SK-N-MC (cell line): ENCODE measurements around the gene SLC16A11.
"Not testable (repeated sequence)": the region's sequence is repeated elsewhere in the genome, so short reads cannot be mapped to it uniquely, and the experiment has no call there.

Experiments
- DNase-seq: peaks from one replicate; pipeline ENCODE4 v3.0.0-alpha.2; 2011; ENCODE audit warnings: low read depth, low spot score
- H3K27ac ChIP-seq: fragments of 200-600 bp; sonication (generic); 2 replicates; pipeline ENCODE4 v1.5.1; 2016; ENCODE audit warnings: mixed run types
- H3K36me3 ChIP-seq: fragments of 200-600 bp; sonication (generic); 2 replicates; pipeline ENCODE4 v1.6.1; 2017; ENCODE audit warnings: antibody characterized with exemption, low read length, mixed read lengths; ENCODE audit not compliant: insufficient read depth
- H3K4me3 ChIP-seq: fragments of 200-600 bp; sonication (generic); 2 replicates; pipeline ENCODE4 v1.5.1; 2016
- H3K9ac ChIP-seq: fragments of 200-600 bp; sonication (generic); 2 replicates; pipeline ENCODE4 v1.8.0; 2017; ENCODE audit warnings: mixed run types, mixed read lengths; ENCODE audit not compliant: insufficient read length
- H3K9me3 ChIP-seq: fragments of 200-600 bp; sonication (generic); 2 replicates; pipeline ENCODE4 v1.6.1; 2017; ENCODE audit warnings: low read depth, mild to moderate bottlenecking, antibody characterized with exemption, low read length, moderate library complexity, mixed read lengths
- EZH2 ChIP-seq: fragments of 200-600 bp; sonication (generic); IDR thresholded peaks from one replicate; pipeline ENCODE4 v1.6.1; 2017; ENCODE audit warnings: antibody characterized with exemption
- FOXP2 ChIP-seq: optimal IDR thresholded peaks from 2 replicates; pipeline ENCODE3; 2011; ENCODE audit warnings: mild to moderate bottlenecking, moderate library complexity; ENCODE audit not compliant: insufficient read depth; ENCODE audit errors: extremely low read length, control extremely low read depth
- POLR2AphosphoS5 ChIP-seq: IDR thresholded peaks from 2 replicates; pipeline ENCODE4 v1.6.1; 2012; ENCODE audit warnings: mild to moderate bottlenecking, low read depth, low read length, borderline replicate concordance

The SLC16A11 gene, protein sequence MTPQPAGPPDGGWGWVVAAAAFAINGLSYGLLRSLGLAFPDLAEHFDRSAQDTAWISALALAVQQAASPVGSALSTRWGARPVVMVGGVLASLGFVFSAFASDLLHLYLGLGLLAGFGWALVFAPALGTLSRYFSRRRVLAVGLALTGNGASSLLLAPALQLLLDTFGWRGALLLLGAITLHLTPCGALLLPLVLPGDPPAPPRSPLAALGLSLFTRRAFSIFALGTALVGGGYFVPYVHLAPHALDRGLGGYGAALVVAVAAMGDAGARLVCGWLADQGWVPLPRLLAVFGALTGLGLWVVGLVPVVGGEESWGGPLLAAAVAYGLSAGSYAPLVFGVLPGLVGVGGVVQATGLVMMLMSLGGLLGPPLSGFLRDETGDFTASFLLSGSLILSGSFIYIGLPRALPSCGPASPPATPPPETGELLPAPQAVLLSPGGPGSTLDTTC

DNA sequence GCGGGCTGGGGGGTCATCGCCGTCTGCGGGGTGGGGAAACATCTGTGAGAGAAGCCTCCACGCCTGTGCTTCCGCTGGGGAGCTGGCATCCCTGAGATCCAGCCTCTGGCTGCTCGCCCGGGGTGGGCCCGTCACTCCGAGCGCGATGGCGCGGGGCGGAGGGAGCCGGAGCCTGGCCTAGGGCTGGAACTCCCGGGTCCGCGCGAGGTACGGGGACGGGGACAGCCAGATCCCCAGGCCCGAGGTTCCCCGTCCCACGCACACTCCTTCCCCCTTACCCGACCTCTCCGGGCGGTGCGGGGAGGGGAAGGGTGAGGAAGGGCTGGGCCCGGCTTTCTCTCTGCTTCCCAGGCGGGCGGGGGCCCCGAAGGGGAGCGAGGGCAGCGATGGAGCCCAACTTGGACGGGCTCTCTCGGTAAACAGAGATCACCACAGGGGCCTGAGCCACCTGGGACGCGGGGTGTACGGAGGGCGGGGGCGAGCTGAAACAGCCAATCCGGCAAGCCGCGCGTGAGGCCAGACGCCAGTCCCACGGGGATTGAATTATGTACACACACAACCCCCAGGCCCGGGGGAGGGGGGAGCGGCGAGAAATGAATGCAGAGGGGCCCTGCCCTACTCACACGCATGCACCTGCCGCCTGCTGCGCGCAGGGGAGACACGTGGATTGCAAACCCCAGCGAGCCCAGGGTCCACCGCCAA lies at the start of gene SLC16A11:
TSS of gene SLC16A11 (minus strand) at position 596 of the 702 bp plus-strand sequence. CDS start at position 17, 579 bp downstream.
- no peaks in the 10 kb centered on the region for H3K9me3 ChIP-seq
- H3K4me3 ChIP-seq: no peak within 1 kb of the TSS
- no peak for TF ChIP-seq EZH2
- no peak for TF ChIP-seq POLR2AphosphoS5
- TF ChIP-seq FOXP2: no peak
- H3K9ac ChIP-seq: no peak within 1 kb of the TSS
- H3K27ac ChIP-seq: no peak within 1 kb of the TSS
- DNase-seq: no peak
- no peaks in the 10 kb centered on the region for H3K36me3 ChIP-seq

DNA sequence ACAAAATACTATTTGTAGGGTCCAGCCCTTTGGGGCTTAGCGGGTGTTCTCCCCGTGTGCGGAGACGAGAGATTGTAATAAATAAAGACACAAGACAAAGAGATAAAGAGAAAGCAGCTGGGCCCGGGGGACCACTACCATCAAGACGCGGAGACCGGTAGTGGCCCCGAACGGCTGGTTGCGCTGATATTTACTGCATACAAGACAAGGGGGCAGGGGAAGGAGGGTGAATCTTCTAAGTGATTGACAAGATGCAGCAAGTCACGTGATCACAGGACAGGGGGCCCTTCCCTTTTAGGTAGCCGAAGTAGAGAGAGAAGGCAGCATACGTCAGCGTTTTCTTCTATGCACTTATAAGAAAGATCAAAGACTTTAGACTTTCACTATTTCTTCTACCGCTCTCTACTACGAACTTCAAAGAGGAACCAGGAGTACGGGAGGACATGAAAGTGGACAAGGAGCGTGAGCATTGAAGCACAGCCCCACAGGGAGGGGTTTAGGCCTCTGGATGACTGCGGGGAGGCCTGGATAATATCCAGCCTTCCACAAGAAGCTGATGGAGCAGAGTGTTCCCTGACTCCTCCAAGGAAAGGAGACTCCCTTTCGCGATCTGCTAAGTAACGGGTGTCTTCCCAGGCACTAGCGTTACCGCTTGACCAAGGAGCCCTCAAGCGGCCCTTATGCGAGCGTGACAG lies 47.6 kb upstream of the SLC16A11 start:
- not testable (repeated sequence) for DNase-seq, H3K4me3 ChIP-seq, H3K36me3 ChIP-seq

DNA sequence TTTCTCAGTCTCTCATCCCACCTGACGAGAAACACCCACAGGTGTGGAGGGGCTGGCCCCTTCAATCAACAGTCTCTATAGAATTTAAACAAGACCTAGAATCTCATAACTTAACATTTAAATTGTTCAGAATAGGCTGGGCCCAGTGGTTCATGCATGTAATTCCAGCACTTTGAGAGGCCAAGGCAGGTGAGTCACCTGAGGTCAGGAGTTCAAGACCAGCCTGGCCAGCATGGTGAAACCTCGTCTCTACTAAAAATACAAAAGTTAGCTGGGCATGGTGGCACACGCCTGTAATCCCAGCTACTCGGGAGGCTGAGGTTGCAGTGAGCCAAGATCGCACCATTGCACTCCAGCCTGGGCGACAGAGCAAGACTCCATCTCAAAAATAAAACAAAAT lies 45.7 kb upstream of the SLC16A11 start:
- H3K9me3 ChIP-seq, H3K36me3 ChIP-seq, H3K9ac ChIP-seq, DNase-seq, H3K27ac ChIP-seq, H3K4me3 ChIP-seq: not testable (repeated sequence)

More for the DNA sequence above, 47.6 kb upstream of the SLC16A11 start:
- H3K9me3 ChIP-seq, H3K9ac ChIP-seq, H3K27ac ChIP-seq: not testable (repeated sequence)

DNA sequence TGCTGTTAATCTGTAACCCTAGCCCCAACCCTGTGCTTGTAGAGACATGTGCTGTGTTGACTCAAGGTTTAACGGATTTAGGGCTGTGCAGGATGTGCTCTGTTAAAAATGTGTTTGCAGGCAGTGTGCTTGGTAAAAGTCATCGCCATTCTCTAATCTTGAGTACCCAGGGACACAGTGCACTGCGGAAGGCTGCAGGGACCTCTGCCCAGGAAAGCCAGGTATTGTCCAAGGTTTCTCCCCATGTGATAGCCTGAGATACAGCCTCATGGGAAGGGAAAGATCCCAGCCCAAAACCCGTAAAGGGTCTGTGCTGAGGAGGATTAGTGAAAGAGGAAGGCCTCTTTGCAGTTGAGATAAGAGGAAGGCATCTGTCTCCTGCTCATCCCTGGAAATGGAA lies 44.5 kb upstream of the SLC16A11 start:
- not testable (repeated sequence) for H3K4me3 ChIP-seq, H3K36me3 ChIP-seq, DNase-seq, H3K27ac ChIP-seq, H3K9ac ChIP-seq, H3K9me3 ChIP-seq

DNA sequence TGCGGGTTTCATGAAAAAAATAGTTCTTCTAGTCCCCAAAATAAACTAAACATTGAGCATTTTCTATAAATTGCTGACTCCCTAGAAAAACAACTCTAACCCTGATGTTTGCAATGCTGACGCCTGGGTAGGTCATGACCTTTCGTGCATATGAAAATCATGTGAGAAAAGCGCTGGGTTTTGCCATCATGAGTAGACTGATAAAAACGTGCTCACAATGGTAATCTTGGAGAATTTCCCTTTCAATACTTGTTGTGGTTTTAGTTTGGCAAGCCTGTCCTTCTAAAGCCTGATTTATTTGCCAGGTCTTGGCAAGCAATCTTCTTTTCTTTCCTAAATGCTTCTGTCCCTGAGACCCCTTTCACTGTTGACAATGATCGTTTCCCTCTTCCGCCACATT lies 40.2 kb upstream of the SLC16A11 start:
- no peaks in the 10 kb centered on the region for H3K36me3 ChIP-seq
- H3K4me3 ChIP-seq: no peak overlapping the region
- H3K27ac ChIP-seq: no peak overlapping the region
- H3K9ac ChIP-seq: no peak overlapping the region
- TF ChIP-seq FOXP2 (no peak), POLR2AphosphoS5 (no peak), EZH2 (no peak)
- DNase-seq: no peak
- H3K9me3 ChIP-seq: no peaks in the 10 kb centered on the region

DNA sequence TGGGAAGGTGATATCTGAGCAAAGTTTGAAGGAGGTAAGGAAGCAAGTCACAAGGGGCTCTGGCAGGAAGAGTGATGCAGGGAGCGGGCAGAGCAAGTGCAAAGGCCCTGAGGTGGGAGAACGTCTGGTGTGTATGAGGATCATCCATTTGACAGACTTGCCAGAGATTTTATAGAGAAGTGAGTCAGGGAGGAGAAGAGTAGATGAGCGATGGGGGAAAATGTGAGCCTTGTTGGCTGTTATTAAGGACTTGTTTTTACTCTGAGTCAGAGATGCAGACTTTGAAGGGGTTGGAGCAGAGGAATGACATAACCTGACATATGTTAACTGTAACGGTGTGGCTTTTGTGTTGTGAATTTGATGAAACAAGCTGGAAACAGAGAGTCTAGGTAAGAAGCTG lies 39.7 kb upstream of the SLC16A11 start:
- no peaks in the 10 kb centered on the region for H3K9me3 ChIP-seq
- H3K9ac ChIP-seq: no peak overlapping the region
- no peaks in the 10 kb centered on the region for H3K36me3 ChIP-seq
- no peak for TF ChIP-seq EZH2
- TF ChIP-seq POLR2AphosphoS5: no peak
- no peak for TF ChIP-seq FOXP2
- no peak overlapping the region for H3K4me3 ChIP-seq
- no peak for DNase-seq
- no peak overlapping the region for H3K27ac ChIP-seq

DNA sequence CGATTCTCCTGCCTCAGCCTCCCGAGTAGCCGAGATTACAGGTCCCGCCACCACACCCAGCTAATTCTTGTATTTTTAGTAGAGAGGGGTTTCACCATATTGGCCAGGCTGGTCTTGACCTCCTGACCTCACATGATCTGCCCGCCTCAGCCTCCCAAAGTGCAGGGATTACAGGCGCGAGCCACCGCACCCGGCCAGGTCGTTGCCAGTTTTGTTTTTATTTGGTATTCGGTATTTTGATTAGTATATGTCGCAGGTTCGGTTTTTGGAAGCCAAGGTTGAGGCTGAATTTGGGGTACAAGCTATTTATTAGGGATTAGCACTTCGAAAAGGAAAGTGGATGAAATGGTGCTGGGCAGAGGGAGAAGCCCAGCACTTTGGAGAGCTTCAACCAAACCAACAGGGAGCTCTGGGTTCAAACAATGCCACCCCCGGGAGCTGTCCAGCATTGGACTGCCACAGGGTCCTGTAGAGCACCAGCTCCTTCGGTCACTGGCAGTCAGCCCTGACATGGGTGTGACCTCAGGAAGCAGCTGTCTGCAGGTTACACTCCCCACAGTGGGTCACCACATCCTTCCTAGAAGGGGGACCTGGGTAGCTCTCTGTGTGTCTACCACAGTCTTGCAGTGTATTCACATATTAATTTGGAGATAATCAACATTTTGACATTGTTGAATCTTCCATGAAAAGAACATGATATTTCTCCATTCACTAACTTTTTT lies 37.6 kb upstream of the SLC16A11 start:
- H3K36me3 ChIP-seq: no peaks in the 10 kb centered on the region
- DNase-seq: no peak
- no peak overlapping the region for H3K27ac ChIP-seq
- H3K9me3 ChIP-seq: no peaks in the 10 kb centered on the region
- TF ChIP-seq POLR2AphosphoS5: no peak
- TF ChIP-seq FOXP2: no peak
- no peak overlapping the region for H3K9ac ChIP-seq
- H3K4me3 ChIP-seq: no peak overlapping the region

DNA sequence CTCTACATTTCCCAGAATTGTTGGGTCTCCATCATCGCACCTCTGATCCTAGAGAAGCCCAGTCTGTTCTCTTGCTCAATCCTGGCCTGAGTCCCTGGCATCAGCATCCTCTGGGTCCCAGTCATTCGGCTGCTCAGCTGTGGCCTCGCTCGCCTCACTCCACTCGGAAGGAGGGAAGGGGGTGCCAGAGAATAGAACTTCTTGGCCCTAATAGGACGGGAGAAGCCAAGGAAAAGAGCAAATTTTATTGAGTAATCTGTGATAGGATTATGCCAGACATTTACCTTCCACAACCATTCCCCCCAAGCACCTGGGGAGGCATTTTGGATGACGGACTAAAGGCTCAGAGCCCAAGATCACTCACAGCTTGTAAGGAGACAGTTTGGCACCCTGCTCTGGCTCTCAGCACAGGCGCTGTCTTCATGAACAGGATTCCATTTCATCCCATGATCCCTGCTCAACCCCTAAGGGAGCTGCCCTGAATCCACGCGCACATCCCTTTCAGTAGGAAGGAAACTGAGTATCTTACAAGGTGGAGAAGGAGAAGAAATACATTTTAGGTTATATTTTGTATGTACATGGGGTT lies 36.7 kb upstream of the SLC16A11 start:
- DNase-seq: no peak
- H3K27ac ChIP-seq: no peak overlapping the region
- TF ChIP-seq FOXP2 (no peak), EZH2 (no peak), POLR2AphosphoS5 (no peak)
- H3K9me3 ChIP-seq: no peaks in the 10 kb centered on the region
- no peak overlapping the region for H3K4me3 ChIP-seq
- H3K36me3 ChIP-seq: no peaks in the 10 kb centered on the region
- no peak overlapping the region for H3K9ac ChIP-seq
